Activated CD4-positive, CD25-positive, alpha-beta regulatory T cell (primary cell): ENCODE measurements around the gene MAS1L.

Source experiments
- DNase-seq, 4 experiments: peaks; one replicate each; lab custom pipeline; 2025; lab: John Stamatoyannopoulos, UW

Gene MAS1L

GRCh38 chr6:29510746-29511300, 23.1 kb upstream of the MAS1L start:
- DNase-seq, result no peak

GRCh38 chr6:29510202-29510601, 22.4 kb upstream of the MAS1L start:
- DNase-seq, result no peak

- no peak for DNase-seq
Observed at GRCh38 chr6:29509711-29510110, 22.0 kb upstream of the MAS1L start.

GRCh38 chr6:29509239-29509638, 21.5 kb upstream of the MAS1L start:
- DNase-seq, result no peak

- DNase-seq, result no peak
Observed at GRCh38 chr6:29507319-29507718, 19.6 kb upstream of the MAS1L start.

- no peak for DNase-seq
Observed at GRCh38 chr6:29506446-29507067, 18.8 kb upstream of the MAS1L start.

- DNase-seq, result no peak
Observed at GRCh38 chr6:29505808-29506207, 18.1 kb upstream of the MAS1L start.

GRCh38 chr6:29504961-29505360, 17.2 kb upstream of the MAS1L start:
- DNase-seq, result no peak

GRCh38 chr6:29502597-29502996, 14.8 kb upstream of the MAS1L start:
- DNase-seq, result no peak

- no peak for DNase-seq
Observed at GRCh38 chr6:29502181-29502580, 14.4 kb upstream of the MAS1L start.

- DNase-seq, result no peak
Observed at GRCh38 chr6:29501106-29501505, 13.3 kb upstream of the MAS1L start.

- DNase-seq, result no peak
Observed at GRCh38 chr6:29500594-29500993, 12.8 kb upstream of the MAS1L start.

- DNase-seq, result no peak
Observed at GRCh38 chr6:29499704-29500103, 11.9 kb upstream of the MAS1L start.

GRCh38 chr6:29496961-29497360, 9.2 kb upstream of the MAS1L start:
- DNase-seq, result no peak

GRCh38 chr6:29495571-29495970, 7.8 kb upstream of the MAS1L start:
- DNase-seq, result no peak

GRCh38 chr6:29494131-29494530, 6.4 kb upstream of the MAS1L start:
- DNase-seq, result no peak

GRCh38 chr6:29493261-29493660, 5.5 kb upstream of the MAS1L start:
- DNase-seq, result no peak

- DNase-seq, result no peak
Observed at GRCh38 chr6:29491574-29491973, 3.8 kb upstream of the MAS1L start.

- DNase-seq, result no peak
Observed at GRCh38 chr6:29490552-29490951, 2.8 kb upstream of the MAS1L start.

GRCh38 chr6:29490055-29490454, 2.3 kb upstream of the MAS1L start:
- DNase-seq, result no peak

GRCh38 chr6:29489286-29489685, 1.5 kb upstream of the MAS1L start:
- no peak for DNase-seq

- no peak for DNase-seq
Observed at GRCh38 chr6:29488874-29489273, 1.1 kb upstream of the MAS1L start.

GRCh38 chr6:29487131-29487530, 625 bp downstream of the MAS1L start:
- no peak for DNase-seq

GRCh38 chr6:29486577-29486976, 1.2 kb downstream of the MAS1L start:
- DNase-seq, result no peak
